NCI-H2196 treated with DMSO at 0.1 percent for 48 hours (cell line): ENCODE results near the gene LSM3.

ENCODE experiments used
- DNase-seq: peaks from one replicate; lab custom pipeline; 2025; ENCODE audit not compliant: unreplicated experiment; lab: John Stamatoyannopoulos, UW

LSM3 gene

GRCh38 chr3:14194865-14195264 lies 16.2 kb downstream of the LSM3 start:
- no peak for DNase-seq

GRCh38 chr3:14199641-14200040 lies 21.0 kb downstream of the LSM3 start:
- DNase-seq, result no peak

GRCh38 chr3:14200276-14200675 lies 21.7 kb downstream of the LSM3 start:
- DNase-seq, result no peak

DNA sequence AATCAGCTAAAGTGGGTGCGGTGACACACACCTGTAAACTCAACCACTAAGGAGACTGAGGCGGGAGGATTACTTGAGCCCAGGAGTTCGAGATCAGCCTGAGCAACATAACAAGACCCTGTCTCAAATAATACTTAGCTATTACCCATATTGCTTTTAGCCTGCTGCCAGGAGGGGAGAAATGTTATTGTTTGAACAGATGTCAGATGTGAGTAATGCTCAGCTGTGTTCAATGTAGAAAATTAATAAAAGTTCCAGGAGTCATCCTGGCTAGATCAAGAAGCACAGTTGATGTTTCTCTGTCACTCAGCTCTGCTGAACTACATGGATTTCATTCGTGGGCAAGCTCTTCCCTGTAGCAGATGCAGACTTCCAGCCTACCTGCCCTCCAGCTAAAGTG lies 22.2 kb downstream of the LSM3 start:
- DNase-seq, result no peak

- DNase-seq, result no peak
Observed at GRCh38 chr3:14201940-14202684, 23.5 kb downstream of the LSM3 start.

GRCh38 chr3:14202874-14203520 lies 24.4 kb downstream of the LSM3 start:
- no peak for DNase-seq

GRCh38 chr3:14203521-14204079 lies 25.0 kb downstream of the LSM3 start:
- peak; percentile 4 for DNase-seq

DNA sequence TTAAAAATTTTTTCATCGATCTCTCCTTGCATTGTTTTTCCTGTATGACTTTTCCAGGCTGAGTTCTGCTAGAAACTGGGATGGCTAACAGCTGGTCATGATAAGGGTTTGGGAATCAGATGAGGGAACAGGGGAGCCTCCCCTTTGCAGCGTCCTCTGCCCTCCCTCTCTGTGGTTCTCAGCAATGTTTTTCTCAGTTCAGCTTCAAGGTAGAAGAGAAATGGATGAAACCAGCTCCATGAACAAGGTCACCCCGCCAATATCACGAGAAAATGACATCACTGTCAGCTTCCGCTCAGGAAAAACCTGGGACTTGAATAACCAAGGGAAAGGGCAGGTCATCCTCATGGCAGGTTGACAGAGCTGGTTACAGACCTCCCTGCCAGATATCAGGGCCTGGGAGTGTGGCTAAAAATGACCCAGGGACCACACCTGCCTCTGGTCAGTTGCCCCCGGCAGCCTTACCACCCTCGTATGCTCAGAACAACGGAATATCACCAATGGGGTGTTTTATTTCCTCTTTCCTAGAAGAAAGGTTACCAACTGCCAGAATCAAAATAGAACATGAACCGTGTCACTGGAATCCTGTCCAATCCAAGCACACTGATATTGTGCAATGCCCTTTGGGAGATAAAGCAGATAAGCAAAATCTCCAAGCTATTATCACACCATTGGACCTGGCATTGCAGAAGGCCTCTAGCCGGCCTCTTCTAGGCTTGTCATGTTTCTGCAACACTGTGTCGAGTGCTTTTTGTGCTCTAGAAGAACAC lies 26.1 kb downstream of the LSM3 start:
- DNase-seq, result no peak

DNA sequence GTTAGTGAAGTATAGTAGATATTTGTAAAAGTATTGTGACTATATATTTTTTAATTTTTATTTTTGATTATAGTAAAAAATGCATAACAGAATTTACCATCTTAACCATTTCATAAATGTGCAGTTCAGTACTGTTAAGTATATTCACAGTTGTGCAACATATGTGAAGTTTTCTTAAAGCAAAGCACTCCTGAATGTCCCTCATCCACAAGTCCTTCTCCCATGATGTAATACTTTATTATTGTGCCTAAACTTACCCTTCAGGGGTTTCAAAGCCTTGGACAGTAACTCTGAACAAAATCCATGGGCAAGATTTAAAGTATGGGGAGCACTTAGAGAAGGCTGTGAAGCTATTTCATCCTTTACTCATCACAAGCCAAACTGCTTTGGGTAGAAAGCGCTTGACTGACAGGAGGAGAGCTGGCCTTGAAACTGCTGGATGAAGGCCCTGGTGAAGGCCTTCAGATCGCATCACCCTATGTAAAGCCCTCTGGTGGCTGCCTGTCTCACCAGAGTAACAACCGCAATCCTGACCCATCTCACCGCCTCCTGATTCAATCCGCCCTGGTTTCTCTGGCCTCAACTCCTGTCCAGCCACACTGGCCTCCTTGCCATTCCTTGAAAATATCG lies 28.0 kb downstream of the LSM3 start:
- no peak for DNase-seq

GRCh38 chr3:14208168-14208567 lies 29.6 kb downstream of the LSM3 start:
- DNase-seq, result no peak

- no peak for DNase-seq
Observed at GRCh38 chr3:14208977-14209394, 30.4 kb downstream of the LSM3 start.

DNA sequence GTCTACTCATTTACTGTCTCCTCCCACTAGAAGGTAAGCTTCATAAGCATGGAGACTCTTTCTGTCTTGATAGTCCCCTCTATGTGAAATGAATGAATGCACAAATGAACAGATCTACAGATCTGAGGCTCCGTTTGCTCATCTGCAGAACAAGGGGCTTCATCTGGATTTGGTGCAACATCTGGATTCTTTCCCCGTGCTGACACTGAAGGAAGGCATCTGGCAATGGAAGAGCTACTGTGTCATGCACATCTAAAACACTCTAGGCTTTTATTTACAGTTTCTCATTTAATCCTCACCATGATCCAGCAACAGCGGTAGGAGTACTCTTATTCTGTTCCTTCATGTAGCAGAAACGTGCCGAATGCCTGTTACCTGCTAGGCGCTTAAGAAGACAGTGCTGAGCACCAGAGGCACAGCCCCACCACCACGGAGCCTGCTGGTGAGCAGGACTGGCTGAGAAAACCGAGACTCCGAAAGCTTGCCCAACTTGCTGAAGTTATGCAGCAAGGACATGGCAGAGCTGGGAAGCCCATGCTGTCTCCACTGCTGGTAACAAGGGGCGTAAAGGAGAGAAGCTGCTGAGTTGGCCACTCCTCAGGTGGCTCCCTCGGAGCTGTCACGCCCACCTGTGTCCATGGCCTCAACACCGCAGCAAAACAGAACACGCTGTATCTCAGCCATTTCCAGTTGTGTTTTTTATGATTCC lies 31.1 kb downstream of the LSM3 start:
- DNase-seq, result no peak

DNA sequence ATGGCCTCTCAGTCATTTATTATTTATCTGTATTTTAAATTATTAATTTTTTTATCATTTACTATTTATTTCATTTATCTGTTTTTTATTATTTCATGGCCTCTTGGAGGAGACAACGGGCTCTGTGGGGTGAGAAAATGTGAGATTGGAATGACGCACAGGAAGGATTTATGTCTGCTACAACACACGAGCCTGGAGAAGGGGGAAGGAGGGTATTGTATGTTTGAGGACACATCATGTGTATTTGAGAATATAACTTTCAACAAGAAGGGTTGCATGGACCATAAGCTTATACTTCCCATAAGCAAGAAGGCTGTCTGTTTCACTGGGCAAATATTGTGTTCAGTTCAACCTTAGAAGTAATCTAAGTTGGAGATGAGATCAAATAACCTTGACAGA lies 31.7 kb downstream of the LSM3 start:
- DNase-seq, result no peak

- DNase-seq, result no peak
Observed at GRCh38 chr3:14210843-14211594, 32.4 kb downstream of the LSM3 start.

GRCh38 chr3:14211621-14212020 lies 33.0 kb downstream of the LSM3 start:
- DNase-seq, result no peak

GRCh38 chr3:14212032-14212431 lies 33.4 kb downstream of the LSM3 start:
- no peak for DNase-seq

- no peak for DNase-seq
Observed at GRCh38 chr3:14213066-14213774, 34.6 kb downstream of the LSM3 start.

GRCh38 chr3:14214764-14215163 lies 36.1 kb downstream of the LSM3 start:
- no peak for DNase-seq
